Thyroid gland (tissue), 4 donors: ENCODE results near the gene LBX1. TPM values are rescaled to one million over a fixed set of nuclear protein-coding genes. Genes with fewer than 3 reads are reported as not detected.

Source experiments
- DNase-seq, 2 donors: peaks; one replicate each; pipeline ENCODE4 v3.0.0-alpha.2; 2019
- H3K27ac ChIP-seq, 3 donors: fragments of 200-600 bp; sonication (generic); 1 replicate in 2 of 3; 2 replicates in 1 of 3; pipeline ENCODE4 v1.5.1; 2016 to 2019; ENCODE audit warnings: mild to moderate bottlenecking in 1 of 3, moderate library complexity in 1 of 3
- H3K27me3 ChIP-seq: fragments of 200-600 bp; sonication (generic); one replicate; pipeline ENCODE4 v1.5.1; 2019
- H3K36me3 ChIP-seq, 2 donors: fragments of 200-600 bp; sonication (generic); one replicate each; pipeline ENCODE4 v1.5.1; 2016 to 2019
- H3K4me1 ChIP-seq, 2 donors: fragments of 200-600 bp; sonication (generic); one replicate each; pipeline ENCODE4 v1.5.1; 2017 to 2019
- H3K4me3 ChIP-seq, 3 donors: fragments of 200-600 bp; sonication (generic); replicated peaks in 1 of 3; 1 replicate in 2 of 3; 2 replicates in 1 of 3; pipeline ENCODE4 v1.5.1; 2016; ENCODE audit warnings: mild to moderate bottlenecking in 1 of 3
- H3K9me3 ChIP-seq: fragments of 200-600 bp; sonication (generic); one replicate; pipeline ENCODE4 v1.5.1; 2017
- CTCF ChIP-seq, 6 experiments: fragments of 200-600 bp in 3 of 6; fragments of 450-650 bp in 3 of 6; sonication (generic) in 3 of 6; IDR thresholded peaks; one replicate each; pipeline ENCODE4 v1.5.1; 2016 to 2019; ENCODE audit warnings: antibody characterized with exemption in 6 of 6, mild to moderate bottlenecking in 2 of 6, inconsistent platforms in 1 of 6, moderate library complexity in 1 of 6
- POLR2A ChIP-seq, 2 donors: fragments of 450-650 bp; IDR thresholded peaks; one replicate each; pipeline ENCODE4 v1.6.1; 2017; ENCODE audit warnings: antibody characterized with exemption in 2 of 2, mild to moderate bottlenecking in 2 of 2, moderate library complexity in 1 of 2
- WGBS, 2 donors: methylation state at CpG; one replicate each; pipeline ENCODE4 v1.1.5; 2017; 5-methylcytosine and 5-hydroxymethylcytosine counted together
- intact Hi-C: fragments of 100-400 bp; cut with DNase I; formaldehyde crosslinking; loops from one replicate; pipeline ENCODE4 v1.15.1; 2023
- total RNA-seq, 4 donors: library from RNA; depleted of rRNA; stranded (reverse); fragments of >200 nt; gene quantifications; one replicate each; pipeline ENCODE4 v1.2.3, GENCODE V29; 2016

The LBX1 gene
- total RNA-seq, 4 donors from 2014 or later: not detected

- 59 to 64% methylated on average over 9 of the region's 9 CpGs for WGBS, 2 donors
- no peak for TF ChIP-seq CTCF (IDR thresholded peaks at IDR 0.05)
- no peak for TF ChIP-seq POLR2A (IDR thresholded peaks at IDR 0.05)
- intact Hi-C loops: no loop called here
- Histone ChIP-seq H3K27me3 (no peaks in the 10 kb centered on the region), H3K27ac (no peak overlapping the region), H3K4me1 (no peaks in the 10 kb centered on the region), H3K4me3 (no peak overlapping the region), H3K9me3 (no peaks in the 10 kb centered on the region), H3K36me3 (no peaks in the 10 kb centered on the region)
- no peak for DNase-seq
Observed at GRCh38 chr10:101244321-101245050, 15.2 kb upstream of the LBX1 start.

DNA sequence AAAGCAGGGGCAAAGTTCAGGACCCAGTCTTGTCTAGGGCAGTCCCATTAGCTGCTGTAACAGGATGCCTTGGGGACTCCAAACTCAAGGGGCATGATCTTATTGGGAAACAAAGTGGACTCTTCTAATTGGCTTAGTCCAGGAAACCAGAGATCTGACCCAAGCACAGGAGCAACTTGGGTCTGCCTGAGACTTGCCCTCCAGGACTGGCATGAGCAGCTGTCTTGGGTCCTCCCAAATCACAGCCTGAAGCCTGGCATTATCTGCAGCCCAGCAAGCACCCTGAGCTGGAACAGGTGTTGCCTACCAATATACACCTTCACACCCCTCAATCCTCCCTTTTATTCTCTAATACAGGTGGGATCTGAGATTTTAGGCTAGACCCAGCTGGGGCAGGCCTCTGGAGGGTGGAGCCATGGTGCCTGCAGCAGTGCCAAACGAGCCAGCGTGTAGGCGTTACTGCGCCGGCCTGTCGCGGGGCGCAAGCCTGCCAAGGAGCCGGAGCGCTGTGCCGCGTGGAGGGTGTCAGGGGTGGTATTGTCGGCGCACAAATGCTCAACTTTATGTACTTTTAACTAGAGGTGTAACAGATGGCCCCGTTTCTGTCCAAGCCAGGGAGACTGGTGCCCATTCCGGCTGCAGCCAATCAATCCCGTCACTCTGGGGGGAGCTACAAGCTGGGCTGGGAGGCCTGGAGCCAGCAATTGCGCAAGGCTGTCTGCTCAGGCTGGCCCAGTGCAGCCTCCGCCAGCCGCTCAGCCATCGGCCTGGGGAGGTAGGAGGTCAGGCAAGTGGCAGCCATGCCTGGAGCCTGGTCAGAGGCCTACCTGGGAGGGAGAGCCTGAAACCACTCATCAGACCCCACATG is 12.8 kb upstream of the LBX1 start:
- no peaks in the 10 kb centered on the region for H3K4me1 ChIP-seq
- TF ChIP-seq POLR2A (IDR thresholded peaks at IDR 0.05): no peak
- H3K4me3 ChIP-seq: no peak overlapping the region
- peaks cover 14% of the 10 kb centered on the region for H3K27me3 ChIP-seq
- DNase-seq: no peak
- no peaks in the 10 kb centered on the region for H3K9me3 ChIP-seq
- intact Hi-C loops: no loop called here
- no peak overlapping the region for H3K27ac ChIP-seq
- 96% methylated on average over 19 of the region's 21 CpGs; no CpG with 5 or more reads in 1 of the 2 donors for WGBS, 2 donors
- no peaks in the 10 kb centered on the region for H3K36me3 ChIP-seq

GRCh38 chr10:101238732-101239105 is 9.5 kb upstream of the LBX1 start:
- Histone ChIP-seq H3K27me3 (peaks cover 29% of the 10 kb centered on the region), H3K9me3 (no peaks in the 10 kb centered on the region), H3K36me3 (no peaks in the 10 kb centered on the region), H3K4me3 (no peak overlapping the region), H3K27ac (no peak overlapping the region), H3K4me1 (peaks cover 0 to 8% of the 10 kb centered on the region in 2 donors)
- WGBS, 2 donors: 15 to 25% methylated on average over 16 to 20 of the region's 24 CpGs
- intact Hi-C loops: no loop called here
- TF ChIP-seq CTCF (IDR thresholded peaks at IDR 0.05) (peak in 3 of 6 experiments; percentile 18 to 63 (median 21)), POLR2A (IDR thresholded peaks at IDR 0.05) (no peak)
- DNase-seq: no peak

- TF ChIP-seq POLR2A (IDR thresholded peaks at IDR 0.05): no peak
- TF ChIP-seq CTCF (IDR thresholded peaks at IDR 0.05): no peak
- no peak overlapping the region for H3K4me3 ChIP-seq
- intact Hi-C loops: no loop called here
- no peak overlapping the region for H3K27ac ChIP-seq
- peaks cover 0 to 8% of the 10 kb centered on the region in 2 donors for H3K4me1 ChIP-seq
- WGBS, 2 donors: 13 to 19% methylated on average over 31 of the region's 31 CpGs
- peaks cover 29% of the 10 kb centered on the region for H3K27me3 ChIP-seq
- H3K9me3 ChIP-seq: no peaks in the 10 kb centered on the region
- no peaks in the 10 kb centered on the region for H3K36me3 ChIP-seq
- DNase-seq: no peak
Observed at GRCh38 chr10:101237982-101238731, 8.9 kb upstream of the LBX1 start.
